OCI-LY1 (cell line): Measurements from ENCODE around the gene RSPRY1.

Source experiments
- H2AFZ ChIP-seq: fragments of 200-600 bp; sonication (generic), shearing (Covaris generic); 2 replicates; pipeline ENCODE4 v1.6.0; 2014; ENCODE audit warnings: antibody characterized with exemption, mild to moderate bottlenecking, low read length
- H3F3A ChIP-seq: fragments of 200-600 bp; sonication (generic), shearing (Covaris generic); 2 replicates; pipeline ENCODE4 v1.6.0; 2014; ENCODE audit warnings: mild to moderate bottlenecking, antibody characterized with exemption, low read length, moderate library complexity; ENCODE audit not compliant: insufficient read depth
- H3K27ac ChIP-seq: fragments of 200-600 bp; sonication (generic); 2 replicates; pipeline ENCODE4 v1.5.1; 2014; ENCODE audit warnings: low read length, mixed run types, mild to moderate bottlenecking, low read depth; ENCODE audit not compliant: poor library complexity, severe bottlenecking
- H3K27me3 ChIP-seq: fragments of 200-600 bp; sonication (generic); 2 replicates; pipeline ENCODE4 v1.6.0; 2014; ENCODE audit warnings: antibody characterized with exemption, mild to moderate bottlenecking, low read length, moderate library complexity; ENCODE audit not compliant: insufficient read depth
- H3K36me3 ChIP-seq: fragments of 200-600 bp; sonication (generic); 2 replicates; pipeline ENCODE4 v1.6.1; 2014; ENCODE audit warnings: mild to moderate bottlenecking, antibody characterized with exemption, low read length, moderate library complexity, mixed read lengths; ENCODE audit not compliant: insufficient read depth
- H3K4me1 ChIP-seq: fragments of 200-600 bp; sonication (generic); 2 replicates; pipeline ENCODE4 v1.5.1; 2014; ENCODE audit warnings: mild to moderate bottlenecking, low read length, moderate library complexity; ENCODE audit not compliant: insufficient read depth, severe bottlenecking
- H3K4me2 ChIP-seq: fragments of 200-600 bp; sonication (generic), shearing (Covaris generic); 2 replicates; pipeline ENCODE4 v1.6.1; 2014; ENCODE audit warnings: low read length
- H3K4me3 ChIP-seq: fragments of 200-600 bp; sonication (generic); 2 replicates; pipeline ENCODE4 v1.5.1; 2014; ENCODE audit warnings: low read length, low read depth, mild to moderate bottlenecking, mixed read lengths; ENCODE audit not compliant: poor library complexity, severe bottlenecking
- H3K79me2 ChIP-seq: fragments of 200-600 bp; shearing (Covaris generic); 2 replicates; pipeline ENCODE4 v1.6.1; 2016; ENCODE audit warnings: mixed run types, low read length, mixed read lengths; ENCODE audit not compliant: insufficient read depth
- H3K9ac ChIP-seq: fragments of 200-600 bp; sonication (generic), shearing (Covaris generic); 2 replicates; pipeline ENCODE4 v1.6.1; 2014; ENCODE audit warnings: mild to moderate bottlenecking, low read length, mixed read lengths
- H3K9me2 ChIP-seq: fragments of 200-600 bp; sonication (generic), shearing (Covaris generic); 2 replicates; pipeline ENCODE4 v1.6.1; 2014; ENCODE audit warnings: low read depth, mild to moderate bottlenecking, low read length, mixed read lengths
- H3K9me3 ChIP-seq: fragments of 200-600 bp; shearing (Covaris generic); 2 replicates; pipeline ENCODE4 v1.6.1; 2014; ENCODE audit warnings: low read length, mixed read lengths
- H4K20me1 ChIP-seq: fragments of 200-600 bp; sonication (generic), shearing (Covaris generic); 2 replicates; pipeline ENCODE4 v1.6.0; 2016; ENCODE audit warnings: mild to moderate bottlenecking, low read length; ENCODE audit not compliant: insufficient read depth
- EZH2 ChIP-seq: fragments of 200-600 bp; sonication (generic), shearing (Covaris generic); IDR thresholded peaks from 2 replicates; pipeline ENCODE4 v1.8.0; 2017; ENCODE audit warnings: borderline replicate concordance, mixed run types, mild to moderate bottlenecking, antibody characterized with exemption, low read length, moderate library complexity, mixed read lengths
- TF ChIP-seq, protein P1 (sequence below): fragments of 200-600 bp; sonication (generic), shearing (Covaris generic); IDR thresholded peaks from 2 replicates; pipeline ENCODE4 v1.5.1; 2017; ENCODE audit warnings: mild to moderate bottlenecking, antibody characterized with exemption, low read length, moderate library complexity, mixed read lengths

RSPRY1 gene

DNA sequence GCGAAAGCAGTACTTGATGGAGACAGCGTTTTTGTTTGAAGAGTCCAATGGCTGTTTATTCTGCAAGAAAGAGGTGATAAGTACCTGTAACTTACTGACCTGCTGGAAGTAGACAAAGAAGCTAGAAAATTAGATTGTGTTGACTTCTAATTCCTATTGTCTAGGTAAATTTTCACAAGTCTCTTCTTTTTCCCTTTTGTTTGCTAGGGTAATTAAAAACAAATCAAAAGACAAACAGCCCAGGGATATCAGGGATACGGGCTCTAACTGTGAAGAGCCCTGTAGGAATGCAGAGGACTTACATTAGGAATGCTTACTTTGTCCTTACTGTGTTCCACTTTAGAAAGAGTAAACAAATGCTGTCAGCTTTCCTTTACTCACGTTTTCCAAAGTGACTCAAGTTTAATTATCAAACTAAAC lies 7.3 kb upstream of the RSPRY1 start:
- Histone ChIP-seq H4K20me1 (no peaks in the 10 kb centered on the region), H2AFZ (no peak overlapping the region), H3K9me2 (no peaks in the 10 kb centered on the region), H3K79me2 (peaks cover 52% of the 10 kb centered on the region), H3K36me3 (0 out of 2 replicates have a peak, but pooled peaks cover under 1% of the 10 kb centered on the region), H3K4me1 (peaks cover 6% of the 10 kb centered on the region), H3K27me3 (no peaks in the 10 kb centered on the region), H3K27ac (no peak overlapping the region), H3F3A (no peaks in the 10 kb centered on the region), H3K9me3 (no peaks in the 10 kb centered on the region), H3K9ac (no peak overlapping the region), H3K4me3 (no peak overlapping the region), H3K4me2 (no peak overlapping the region)
- no peak for TF ChIP-seq EZH2
- TF ChIP-seq, protein P1, sequence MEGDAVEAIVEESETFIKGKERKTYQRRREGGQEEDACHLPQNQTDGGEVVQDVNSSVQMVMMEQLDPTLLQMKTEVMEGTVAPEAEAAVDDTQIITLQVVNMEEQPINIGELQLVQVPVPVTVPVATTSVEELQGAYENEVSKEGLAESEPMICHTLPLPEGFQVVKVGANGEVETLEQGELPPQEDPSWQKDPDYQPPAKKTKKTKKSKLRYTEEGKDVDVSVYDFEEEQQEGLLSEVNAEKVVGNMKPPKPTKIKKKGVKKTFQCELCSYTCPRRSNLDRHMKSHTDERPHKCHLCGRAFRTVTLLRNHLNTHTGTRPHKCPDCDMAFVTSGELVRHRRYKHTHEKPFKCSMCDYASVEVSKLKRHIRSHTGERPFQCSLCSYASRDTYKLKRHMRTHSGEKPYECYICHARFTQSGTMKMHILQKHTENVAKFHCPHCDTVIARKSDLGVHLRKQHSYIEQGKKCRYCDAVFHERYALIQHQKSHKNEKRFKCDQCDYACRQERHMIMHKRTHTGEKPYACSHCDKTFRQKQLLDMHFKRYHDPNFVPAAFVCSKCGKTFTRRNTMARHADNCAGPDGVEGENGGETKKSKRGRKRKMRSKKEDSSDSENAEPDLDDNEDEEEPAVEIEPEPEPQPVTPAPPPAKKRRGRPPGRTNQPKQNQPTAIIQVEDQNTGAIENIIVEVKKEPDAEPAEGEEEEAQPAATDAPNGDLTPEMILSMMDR, result no peak

DNA sequence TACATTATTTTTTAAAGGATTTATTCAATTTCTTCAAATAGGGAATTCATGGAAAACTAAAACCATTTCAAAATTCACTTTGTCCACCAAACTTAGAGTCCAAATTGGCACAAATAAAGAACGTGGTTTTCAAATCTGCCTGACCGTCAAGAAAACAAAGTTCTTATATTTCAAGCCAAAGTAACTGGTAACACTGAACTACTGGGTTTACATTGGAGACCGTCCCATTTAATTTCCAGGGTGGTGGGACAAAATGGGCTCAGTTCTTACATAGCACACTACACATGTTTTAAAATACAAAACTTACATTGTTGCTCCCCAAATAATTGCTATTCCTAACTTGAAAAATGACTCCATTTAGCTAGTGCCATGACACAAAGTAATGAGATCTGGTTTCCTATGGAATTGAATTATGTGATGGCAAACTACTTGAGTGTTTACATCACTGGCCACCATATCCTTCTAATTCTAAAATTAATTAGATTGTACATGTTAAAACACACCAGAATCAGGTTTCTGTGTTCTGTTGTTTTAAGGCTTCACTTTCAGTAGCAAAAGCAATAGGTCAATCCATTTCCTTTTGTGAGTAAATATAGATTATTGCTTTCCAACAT lies 6.8 kb upstream of the RSPRY1 start:
- H3K4me3 ChIP-seq, result no peak overlapping the region
- no peaks in the 10 kb centered on the region for H3K9me3 ChIP-seq
- H3F3A ChIP-seq, result no peaks in the 10 kb centered on the region
- H3K9ac ChIP-seq, result no peak overlapping the region
- H3K27ac ChIP-seq, result no peak overlapping the region
- no peaks in the 10 kb centered on the region for H3K27me3 ChIP-seq
- no peak overlapping the region for H3K4me2 ChIP-seq
- H2AFZ ChIP-seq, result no peak overlapping the region
- H3K79me2 ChIP-seq, result peaks cover 57% of the 10 kb centered on the region
- no peaks in the 10 kb centered on the region for H3K9me2 ChIP-seq
- no peaks in the 10 kb centered on the region for H4K20me1 ChIP-seq
- TF ChIP-seq, protein P1, result no peak
- no peak for TF ChIP-seq EZH2
- H3K4me1 ChIP-seq, result peaks cover 11% of the 10 kb centered on the region
- no peaks in the 10 kb centered on the region for H3K36me3 ChIP-seq

DNA sequence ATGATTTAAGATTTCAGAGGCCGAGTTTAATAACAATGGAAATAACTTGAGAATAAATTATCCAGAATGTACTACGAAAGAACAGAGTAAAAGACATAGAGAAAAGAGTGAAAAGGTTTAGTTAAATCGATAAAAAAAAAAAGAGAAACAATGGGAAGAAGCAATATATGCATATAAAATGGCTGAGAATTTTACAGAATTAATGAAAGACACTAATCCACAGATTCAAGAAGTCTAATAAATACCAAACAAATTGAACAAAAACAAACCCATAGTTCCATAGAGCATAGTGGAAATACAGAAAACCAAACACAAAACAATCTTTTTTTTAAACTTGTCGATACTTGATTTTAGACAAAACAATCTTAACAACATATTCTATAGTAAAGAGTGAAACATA lies 2.0 kb upstream of the RSPRY1 start:
- no peak overlapping the region for H2AFZ ChIP-seq
- H3F3A ChIP-seq, result no peaks in the 10 kb centered on the region
- peaks cover 30% of the 10 kb centered on the region for H3K4me1 ChIP-seq
- no peaks in the 10 kb centered on the region for H3K36me3 ChIP-seq
- peak overlapping the region; percentile 92 for H3K9ac ChIP-seq
- H3K4me3 ChIP-seq, result peak overlapping the region; percentile 76
- H3K9me3 ChIP-seq, result no peaks in the 10 kb centered on the region
- H3K4me2 ChIP-seq, result peak overlapping the region; percentile 98
- no peaks in the 10 kb centered on the region for H3K27me3 ChIP-seq
- H3K27ac ChIP-seq, result no peak overlapping the region
- peaks cover 78% of the 10 kb centered on the region for H3K79me2 ChIP-seq
- H4K20me1 ChIP-seq, result no peaks in the 10 kb centered on the region
- no peak for TF ChIP-seq EZH2
- H3K9me2 ChIP-seq, result no peaks in the 10 kb centered on the region
